Brain microvascular endothelial cell (primary cell): Measurements from ENCODE around the gene PRPS1.
"Not testable (repeated sequence)": the region's sequence is repeated elsewhere in the genome, so short reads cannot be mapped to it uniquely, and the experiment has no call there.

ENCODE experiments used
- DNase-seq: peaks from one replicate; pipeline ENCODE4 v3.0.0-alpha.2; 2020
- H3K27ac ChIP-seq: fragments of 250-450 bp; sonication (Bioruptor Pico); 2 replicates; pipeline ENCODE4 v1.5.1; 2020; ENCODE audit warnings: mild to moderate bottlenecking, moderate library complexity
- H3K27me3 ChIP-seq: fragments of 250-450 bp; sonication (Bioruptor Pico); replicated peaks from 2 replicates; pipeline ENCODE4 v1.5.1; 2020; ENCODE audit warnings: mild to moderate bottlenecking
- H3K36me3 ChIP-seq: fragments of 250-450 bp; sonication (Bioruptor Pico); replicated peaks from 2 replicates; pipeline ENCODE4 v1.5.1; 2020; ENCODE audit warnings: mild to moderate bottlenecking
- H3K4me3 ChIP-seq: 2 replicates; pipeline ENCODE4 v1.5.1; 2011; ENCODE audit warnings: low read depth, mild to moderate bottlenecking, control low read depth, low read length, moderate library complexity
- in situ Hi-C: cut with HindIII; loops from 2 replicates; pipeline ENCODE4 v1.10.0; 2017; ENCODE audit warnings: low sequenced_read_pairs, low pct_ligation_motif_present
- TF ChIP-seq, protein P1 (sequence below): IDR thresholded peaks from 2 replicates; pipeline ENCODE4 v1.5.1; 2011; ENCODE audit warnings: low read depth, mild to moderate bottlenecking, moderate library complexity, low read length, control low read depth, inconsistent platforms; ENCODE audit errors: missing control alignments

PRPS1 gene

DNA sequence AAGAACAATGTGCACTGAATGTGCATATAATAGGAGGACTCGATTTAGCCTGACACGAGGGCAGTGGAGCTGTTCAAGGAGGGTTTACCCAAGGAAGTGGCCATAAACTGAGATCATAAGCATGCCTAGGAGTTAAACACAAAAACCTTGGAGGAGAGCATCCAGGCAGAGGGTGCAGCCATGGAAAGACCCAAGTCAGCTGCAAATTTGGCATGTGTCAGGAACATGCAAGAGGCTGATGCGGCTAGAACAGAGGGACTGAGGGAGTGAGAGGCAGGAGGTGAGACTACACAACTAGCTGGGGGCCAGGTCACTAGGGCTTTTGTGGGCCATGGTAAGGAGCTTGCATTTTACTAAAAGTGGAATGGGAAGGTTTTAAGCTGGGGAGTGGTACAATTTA, 55.6 kb downstream of the PRPS1 start:
- H3K4me3 ChIP-seq = no peak overlapping the region
- DNase-seq = no peak
- TF ChIP-seq, protein P1, sequence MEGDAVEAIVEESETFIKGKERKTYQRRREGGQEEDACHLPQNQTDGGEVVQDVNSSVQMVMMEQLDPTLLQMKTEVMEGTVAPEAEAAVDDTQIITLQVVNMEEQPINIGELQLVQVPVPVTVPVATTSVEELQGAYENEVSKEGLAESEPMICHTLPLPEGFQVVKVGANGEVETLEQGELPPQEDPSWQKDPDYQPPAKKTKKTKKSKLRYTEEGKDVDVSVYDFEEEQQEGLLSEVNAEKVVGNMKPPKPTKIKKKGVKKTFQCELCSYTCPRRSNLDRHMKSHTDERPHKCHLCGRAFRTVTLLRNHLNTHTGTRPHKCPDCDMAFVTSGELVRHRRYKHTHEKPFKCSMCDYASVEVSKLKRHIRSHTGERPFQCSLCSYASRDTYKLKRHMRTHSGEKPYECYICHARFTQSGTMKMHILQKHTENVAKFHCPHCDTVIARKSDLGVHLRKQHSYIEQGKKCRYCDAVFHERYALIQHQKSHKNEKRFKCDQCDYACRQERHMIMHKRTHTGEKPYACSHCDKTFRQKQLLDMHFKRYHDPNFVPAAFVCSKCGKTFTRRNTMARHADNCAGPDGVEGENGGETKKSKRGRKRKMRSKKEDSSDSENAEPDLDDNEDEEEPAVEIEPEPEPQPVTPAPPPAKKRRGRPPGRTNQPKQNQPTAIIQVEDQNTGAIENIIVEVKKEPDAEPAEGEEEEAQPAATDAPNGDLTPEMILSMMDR = no peak
- H3K27ac ChIP-seq = no peak overlapping the region
- no peaks in the 10 kb centered on the region for H3K27me3 ChIP-seq
- H3K36me3 ChIP-seq = no peaks in the 10 kb centered on the region
- in situ Hi-C loops = no loop called here

DNA sequence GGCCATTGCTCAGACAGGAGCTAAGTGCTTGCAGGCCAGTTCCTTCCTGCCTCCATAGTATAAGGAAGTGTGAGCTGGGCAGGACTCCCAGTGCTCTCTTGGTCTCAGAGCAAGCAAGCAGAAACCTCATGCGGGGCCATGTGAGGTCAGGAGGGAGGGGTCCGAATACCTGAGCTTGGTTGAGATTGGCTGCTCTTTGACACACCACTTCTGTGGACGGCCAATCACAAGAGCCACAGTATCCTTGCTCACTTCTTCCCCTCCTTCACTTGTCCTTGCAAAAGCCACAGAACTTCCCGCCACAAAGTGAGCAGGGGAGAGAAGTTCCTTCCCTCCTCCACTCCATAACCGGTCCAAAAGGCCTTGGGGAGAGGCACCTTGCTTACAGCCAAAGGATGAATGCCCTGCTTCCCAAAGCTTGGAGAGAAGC, 56.7 kb downstream of the PRPS1 start:
- H3K27ac ChIP-seq = peak overlapping the region; percentile 32
- peak; percentile 30 for DNase-seq
- no peak overlapping the region for H3K4me3 ChIP-seq
- no peaks in the 10 kb centered on the region for H3K36me3 ChIP-seq
- in situ Hi-C loops = no loop called here
- H3K27me3 ChIP-seq = no peaks in the 10 kb centered on the region
- TF ChIP-seq, protein P1 = no peak

DNA sequence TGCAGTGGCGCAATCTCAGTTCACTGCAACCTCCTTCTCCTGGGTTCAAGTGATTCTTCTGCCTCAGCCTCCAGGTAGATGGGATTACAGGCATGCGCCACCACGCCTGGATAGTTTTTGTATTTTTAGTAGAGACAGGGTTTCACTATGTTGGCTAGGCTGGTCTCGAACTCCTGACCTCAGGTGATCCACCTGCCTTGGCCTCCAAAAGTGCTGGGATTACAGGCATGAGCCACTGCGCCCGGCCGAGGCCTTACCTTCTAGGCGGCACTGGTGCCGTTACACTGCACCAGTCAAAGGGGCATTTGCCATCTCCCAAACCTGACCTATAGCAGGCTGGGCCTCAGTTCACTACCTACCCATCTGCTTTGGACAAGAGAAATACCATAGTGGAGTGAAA, 57.3 kb downstream of the PRPS1 start:
- H3K36me3 ChIP-seq, H3K27me3 ChIP-seq, DNase-seq, H3K4me3 ChIP-seq, in situ Hi-C loops: not testable (repeated sequence)
- peak overlapping the region; percentile 45 for H3K27ac ChIP-seq

DNA sequence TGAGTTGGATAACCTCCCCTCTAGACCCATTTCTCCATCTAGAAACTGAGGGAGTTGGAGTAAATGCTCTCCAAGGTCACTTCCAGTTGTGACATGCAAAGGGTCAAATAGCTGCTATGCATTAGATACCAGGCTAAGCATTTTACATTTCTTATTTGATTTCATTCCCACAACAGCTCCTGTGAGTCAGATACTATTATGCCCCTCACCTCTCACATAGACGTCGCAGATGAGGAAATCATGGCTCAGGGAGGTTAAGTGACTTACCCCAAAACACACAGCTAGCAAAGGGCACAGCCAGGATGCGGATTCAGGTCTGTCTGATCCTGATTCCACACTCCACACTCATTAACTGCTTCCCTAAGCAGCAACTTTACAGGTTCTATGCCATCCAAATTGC, 57.7 kb downstream of the PRPS1 start:
- no peak for DNase-seq
- Histone ChIP-seq H3K27me3 (no peaks in the 10 kb centered on the region), H3K4me3 (no peak overlapping the region), H3K36me3 (no peaks in the 10 kb centered on the region), H3K27ac (peak overlapping the region; percentile 45)
- in situ Hi-C loops = no loop called here
- TF ChIP-seq, protein P1 = no peak

DNA sequence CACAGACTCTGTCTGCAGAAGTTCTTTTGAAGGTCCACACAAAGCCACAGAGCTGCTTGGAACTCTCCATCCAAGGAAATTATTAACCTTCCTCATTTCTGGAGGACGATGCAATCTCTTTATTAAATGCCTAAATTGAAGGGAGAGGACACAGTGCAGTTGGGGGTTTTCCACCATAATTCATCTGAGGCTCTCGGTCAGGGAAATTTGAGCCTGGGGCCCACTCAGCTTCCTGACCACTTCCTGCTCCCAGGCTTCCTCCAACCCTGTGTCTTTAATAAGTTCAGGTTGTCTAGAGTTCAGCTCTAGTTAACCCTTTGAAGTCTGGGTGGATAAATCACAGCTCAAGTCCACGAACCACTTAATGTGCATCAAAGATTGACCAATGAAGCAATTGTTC, 58.5 kb downstream of the PRPS1 start:
- no peak overlapping the region for H3K4me3 ChIP-seq
- in situ Hi-C loops = no loop called here

DNA sequence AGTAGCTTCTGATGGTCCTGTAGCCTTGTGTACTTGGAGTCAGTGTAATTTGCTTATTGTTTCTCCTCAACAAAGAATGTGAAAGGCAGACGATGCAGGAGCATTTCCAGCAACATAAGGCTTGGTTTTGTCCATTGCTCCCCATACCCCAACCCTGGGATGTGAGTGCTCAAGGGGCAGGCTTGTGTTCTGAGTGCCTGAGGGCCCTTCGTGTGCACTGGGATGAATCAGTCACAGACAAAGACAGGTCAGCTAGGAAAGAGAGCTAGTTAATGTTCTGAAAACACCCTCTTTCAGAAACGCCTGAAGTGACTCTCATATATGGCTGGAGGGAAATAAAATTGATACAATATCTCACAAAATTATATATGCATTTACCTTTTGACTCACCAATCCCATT, 59.1 kb downstream of the PRPS1 start:
- TF ChIP-seq, protein P1 = no peak
- H3K27me3 ChIP-seq = no peaks in the 10 kb centered on the region
- no peak for DNase-seq
- H3K36me3 ChIP-seq = no peaks in the 10 kb centered on the region
- in situ Hi-C loops = no loop called here
- no peak overlapping the region for H3K4me3 ChIP-seq
- H3K27ac ChIP-seq = no peak overlapping the region

More for the DNA sequence above, 58.5 kb downstream of the PRPS1 start:
- no peaks in the 10 kb centered on the region for H3K36me3 ChIP-seq
- DNase-seq = no peak
- TF ChIP-seq, protein P1 = no peak
- H3K27ac ChIP-seq = peak overlapping the region; percentile 45
- H3K27me3 ChIP-seq = no peaks in the 10 kb centered on the region
